Measurements from ENCODE around the gene YOD1. TPM values are rescaled to one million over a fixed set of nuclear protein-coding genes. Genes with fewer than 3 reads are reported as not detected.
A peak's percentile ranks its signal among the peaks of the same experiment; 100 is the strongest.

Gene YOD1
- total RNA-seq, 4 donors from 2014 or later, result 9.0 to 17.5 (median 12.0) TPM

GRCh38 chr1:207014728-207015127, 36.3 kb downstream of the YOD1 start:
- Histone ChIP-seq H3K9me3 (no peaks in the 10 kb centered on the region), H3K4me3 (no peak overlapping the region), H3K4me1 (peaks cover 0 to 10% (median 6%) of the 10 kb centered on the region in 4 donors), H3K36me3 (no peaks in the 10 kb centered on the region), H3K27me3 (no peaks in the 10 kb centered on the region), H3K27ac (no peak overlapping the region)
- 82 to 87% methylated on average over 3 of the region's 3 CpGs for WGBS, 2 donors (ENCODE audit: low coverage in 1 of 2)
- intact Hi-C loops (cut with DNase I; ENCODE audit: low total_unique reads) (no loop called here), in situ Hi-C loops (cut with MboI; ENCODE audit: low pct_ligation_motif_present in 1 of 4, low pct_unique_long_range_greater_than_20kb in 1 of 4, low sequenced_read_pairs in 3 of 4) (no loop called here)
- TF ChIP-seq EP300 (IDR thresholded peaks at IDR 0.05; ENCODE audit: low read depth) (no peak), POLR2A (IDR thresholded peaks at IDR 0.05) (no peak), POLR2AphosphoS5 (IDR thresholded peaks at IDR 0.05) (no peak)
- TF ChIP-seq, protein P1, sequence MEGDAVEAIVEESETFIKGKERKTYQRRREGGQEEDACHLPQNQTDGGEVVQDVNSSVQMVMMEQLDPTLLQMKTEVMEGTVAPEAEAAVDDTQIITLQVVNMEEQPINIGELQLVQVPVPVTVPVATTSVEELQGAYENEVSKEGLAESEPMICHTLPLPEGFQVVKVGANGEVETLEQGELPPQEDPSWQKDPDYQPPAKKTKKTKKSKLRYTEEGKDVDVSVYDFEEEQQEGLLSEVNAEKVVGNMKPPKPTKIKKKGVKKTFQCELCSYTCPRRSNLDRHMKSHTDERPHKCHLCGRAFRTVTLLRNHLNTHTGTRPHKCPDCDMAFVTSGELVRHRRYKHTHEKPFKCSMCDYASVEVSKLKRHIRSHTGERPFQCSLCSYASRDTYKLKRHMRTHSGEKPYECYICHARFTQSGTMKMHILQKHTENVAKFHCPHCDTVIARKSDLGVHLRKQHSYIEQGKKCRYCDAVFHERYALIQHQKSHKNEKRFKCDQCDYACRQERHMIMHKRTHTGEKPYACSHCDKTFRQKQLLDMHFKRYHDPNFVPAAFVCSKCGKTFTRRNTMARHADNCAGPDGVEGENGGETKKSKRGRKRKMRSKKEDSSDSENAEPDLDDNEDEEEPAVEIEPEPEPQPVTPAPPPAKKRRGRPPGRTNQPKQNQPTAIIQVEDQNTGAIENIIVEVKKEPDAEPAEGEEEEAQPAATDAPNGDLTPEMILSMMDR (IDR thresholded peaks at IDR 0.05), result no peak
- DNase-seq, result no peak

DNA sequence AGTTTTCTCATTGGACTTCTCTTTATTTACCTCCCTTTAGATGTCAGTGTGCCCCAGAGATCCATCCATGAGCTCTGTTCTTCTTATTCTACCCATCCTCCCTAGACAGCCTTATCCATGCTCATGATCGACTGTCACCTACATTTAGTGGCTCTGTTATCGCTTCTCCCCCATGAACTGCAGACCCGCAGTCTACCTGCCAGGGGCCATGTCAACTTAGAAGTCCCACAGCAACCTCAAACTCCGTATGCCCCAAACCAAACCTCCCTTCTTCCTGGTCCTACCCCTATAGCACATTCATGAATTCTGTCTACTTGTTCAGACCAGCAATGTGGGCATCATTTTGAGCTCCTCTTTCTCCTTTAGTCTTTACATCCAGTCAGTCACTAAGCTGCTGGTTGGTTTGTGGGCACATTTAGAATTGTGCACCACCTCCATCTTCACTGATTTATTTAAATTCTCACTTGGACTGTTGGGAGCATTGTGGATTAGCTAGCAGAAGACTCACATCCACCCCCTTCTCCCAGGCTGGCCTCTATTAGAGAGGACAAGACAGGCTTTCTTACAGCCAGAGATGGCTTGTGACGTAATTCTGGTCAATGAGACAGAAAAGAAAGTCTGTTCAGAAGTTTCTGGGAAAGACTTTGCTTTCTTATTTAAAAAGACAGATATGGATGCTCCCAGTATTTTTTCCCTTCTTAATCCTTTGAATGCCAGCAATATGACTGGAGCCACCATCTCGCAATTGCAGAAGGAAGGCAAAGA, 37.5 kb downstream of the YOD1 start:
- DNase-seq, result no peak
- H3K27me3 ChIP-seq, result no peaks in the 10 kb centered on the region
- in situ Hi-C loops (cut with MboI; ENCODE audit: low pct_ligation_motif_present in 1 of 4, low pct_unique_long_range_greater_than_20kb in 1 of 4, low sequenced_read_pairs in 3 of 4), result no loop called here
- no peak overlapping the region for H3K4me3 ChIP-seq
- intact Hi-C loops (cut with DNase I; ENCODE audit: low total_unique reads), result no loop called here
- peaks cover 0 to 15% (median 7%) of the 10 kb centered on the region in 4 donors for H3K4me1 ChIP-seq
- H3K36me3 ChIP-seq, result no peaks in the 10 kb centered on the region
- no peak overlapping the region for H3K27ac ChIP-seq
- H3K9me3 ChIP-seq, result no peaks in the 10 kb centered on the region
- TF ChIP-seq, protein P1 (IDR thresholded peaks at IDR 0.05), result no peak
- TF ChIP-seq POLR2A (IDR thresholded peaks at IDR 0.05) (no peak), EP300 (IDR thresholded peaks at IDR 0.05; ENCODE audit: low read depth) (no peak), POLR2AphosphoS5 (IDR thresholded peaks at IDR 0.05) (no peak)
- 85 to 93% methylated on average over 6 of the region's 6 CpGs for WGBS, 2 donors (ENCODE audit: low coverage in 1 of 2)

DNA sequence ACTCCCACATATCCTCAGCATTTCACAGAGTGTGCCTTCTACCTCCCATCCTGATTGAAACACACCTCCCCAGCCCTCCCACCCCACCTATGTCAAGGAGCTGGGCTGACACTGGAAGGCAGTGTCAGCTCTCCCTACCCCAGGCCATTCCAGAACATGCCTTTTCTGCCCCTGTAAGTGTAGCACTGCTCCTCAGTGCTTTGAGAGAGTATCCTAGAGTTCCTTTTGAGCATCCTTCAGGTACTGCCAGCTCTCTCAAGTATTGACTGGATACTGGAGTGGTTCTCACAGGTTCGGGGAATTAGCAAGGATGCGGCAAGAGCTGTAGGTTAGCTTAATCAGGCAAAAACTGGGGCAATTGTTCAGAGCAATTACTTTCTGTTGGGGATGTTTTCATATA, 40.3 kb downstream of the YOD1 start:
- Histone ChIP-seq H3K27me3 (no peaks in the 10 kb centered on the region), H3K4me3 (no peak overlapping the region), H3K36me3 (no peaks in the 10 kb centered on the region), H3K27ac (no peak overlapping the region), H3K4me1 (peaks cover 0 to 16% (median 6%) of the 10 kb centered on the region in 4 donors), H3K9me3 (no peaks in the 10 kb centered on the region)
- no peak for TF ChIP-seq EP300 (IDR thresholded peaks at IDR 0.05; ENCODE audit: low read depth)
- TF ChIP-seq, protein P1 (IDR thresholded peaks at IDR 0.05), result no peak
- no peak for TF ChIP-seq POLR2AphosphoS5 (IDR thresholded peaks at IDR 0.05)
- no peak for TF ChIP-seq POLR2A (IDR thresholded peaks at IDR 0.05)
- intact Hi-C loops (cut with DNase I; ENCODE audit: low total_unique reads) (no loop called here), in situ Hi-C loops (cut with MboI; ENCODE audit: low pct_ligation_motif_present in 1 of 4, low pct_unique_long_range_greater_than_20kb in 1 of 4, low sequenced_read_pairs in 3 of 4) (no loop called here)
- DNase-seq, result no peak
- WGBS, 2 donors (ENCODE audit: low coverage in 1 of 2), result 90% methylated on average over 2 of the region's 2 CpGs; no CpG with 5 or more reads in 1 of the 2 donors

DNA sequence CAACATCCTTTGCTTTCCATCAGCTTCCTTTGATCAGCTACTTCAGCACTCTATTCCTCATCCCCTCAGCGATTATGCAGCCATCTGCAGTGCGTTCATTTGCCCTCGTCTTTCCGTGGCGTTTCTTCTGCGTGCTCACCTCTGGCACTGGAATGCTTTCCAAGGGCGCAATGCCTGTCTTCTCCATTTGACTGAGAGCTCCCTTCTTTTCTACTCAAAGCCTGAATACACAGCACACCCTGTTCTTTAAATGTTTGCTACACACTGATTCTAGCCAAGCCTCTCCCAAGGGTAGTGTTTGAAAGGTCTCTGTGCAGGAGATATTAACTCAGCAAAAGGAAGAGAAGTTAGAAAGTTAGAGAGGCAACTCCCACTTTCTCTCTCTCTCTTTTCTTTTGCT, 41.1 kb downstream of the YOD1 start:
- in situ Hi-C loops (cut with MboI; ENCODE audit: low pct_ligation_motif_present in 1 of 4, low pct_unique_long_range_greater_than_20kb in 1 of 4, low sequenced_read_pairs in 3 of 4) (no loop called here), intact Hi-C loops (cut with DNase I; ENCODE audit: low total_unique reads) (no loop called here)
- Histone ChIP-seq H3K27me3 (no peaks in the 10 kb centered on the region), H3K9me3 (no peaks in the 10 kb centered on the region), H3K4me3 (no peak overlapping the region), H3K4me1 (peaks cover 0 to 20% (median 9%) of the 10 kb centered on the region in 4 donors), H3K27ac (peak overlapping the region in 1 of 4 donors; percentile 18), H3K36me3 (no peaks in the 10 kb centered on the region)
- TF ChIP-seq EP300 (IDR thresholded peaks at IDR 0.05; ENCODE audit: low read depth) (no peak), POLR2AphosphoS5 (IDR thresholded peaks at IDR 0.05) (no peak), POLR2A (IDR thresholded peaks at IDR 0.05) (no peak)
- TF ChIP-seq, protein P1 (IDR thresholded peaks at IDR 0.05), result no peak
- no peak for DNase-seq
- WGBS, 2 donors (ENCODE audit: low coverage in 1 of 2), result 38 to 64% methylated on average over 6 to 7 of the region's 7 CpGs
